Measurements from ENCODE around the gene REEP3.

The REEP3 gene

GRCh38 chr10:63503395-63503794 is 17.8 kb upstream of the REEP3 start:
- Histone ChIP-seq H3K4me1 (peaks cover 7% of the 10 kb centered on the region), H3K9me3 (peaks cover 6% of the 10 kb centered on the region; the same call in 1 of the 2 replicates), H3K27me3 (no peaks in the 10 kb centered on the region), H3K4me2 (no peak overlapping the region), H4K20me1 (peaks cover 99% of the 10 kb centered on the region), H3K27ac (no peak overlapping the region), H3K4me3 (no peak overlapping the region), H3K9ac (no peak overlapping the region), H3K36me3 (peaks cover 17% of the 10 kb centered on the region; the same call in 1 of the 2 replicates)
- no peak for TF ChIP-seq Cebpa-rat (IDR thresholded peaks at IDR 0.05)

GRCh38 chr10:63504145-63504881 is 16.9 kb upstream of the REEP3 start:
- Histone ChIP-seq H3K9ac (no peak overlapping the region), H3K9me3 (peaks cover 6% of the 10 kb centered on the region; the same call in 1 of the 2 replicates), H3K4me1 (peaks cover 7% of the 10 kb centered on the region), H3K4me2 (no peak overlapping the region), H3K36me3 (peaks cover 17% of the 10 kb centered on the region; the same call in 1 of the 2 replicates), H3K4me3 (no peak overlapping the region), H4K20me1 (peaks cover 90% of the 10 kb centered on the region), H3K27ac (no peak overlapping the region), H3K27me3 (no peaks in the 10 kb centered on the region)
- TF ChIP-seq Cebpa-rat (IDR thresholded peaks at IDR 0.05) = no peak

GRCh38 chr10:63505562-63505961 is 15.6 kb upstream of the REEP3 start:
- H4K20me1 ChIP-seq = peaks cover 78% of the 10 kb centered on the region
- H3K27me3 ChIP-seq = no peaks in the 10 kb centered on the region
- no peak overlapping the region for H3K4me2 ChIP-seq
- no peak overlapping the region for H3K9ac ChIP-seq
- peaks cover 11% of the 10 kb centered on the region; the same call in 1 of the 2 replicates for H3K36me3 ChIP-seq
- peaks cover 5% of the 10 kb centered on the region for H3K9me3 ChIP-seq
- TF ChIP-seq Cebpa-rat (IDR thresholded peaks at IDR 0.05) = no peak
- no peaks in the 10 kb centered on the region for H3K4me1 ChIP-seq
- no peak overlapping the region for H3K27ac ChIP-seq
- no peak overlapping the region for H3K4me3 ChIP-seq

GRCh38 chr10:63506554-63506953 is 14.6 kb upstream of the REEP3 start:
- H4K20me1 ChIP-seq = peaks cover 71% of the 10 kb centered on the region
- H3K27ac ChIP-seq = no peak overlapping the region
- no peaks in the 10 kb centered on the region for H3K27me3 ChIP-seq
- peaks cover 8% of the 10 kb centered on the region for H3K9me3 ChIP-seq
- TF ChIP-seq Cebpa-rat (IDR thresholded peaks at IDR 0.05) = no peak
- H3K4me1 ChIP-seq = no peaks in the 10 kb centered on the region
- H3K36me3 ChIP-seq = peaks cover 15% of the 10 kb centered on the region; the same call in 1 of the 2 replicates
- no peak overlapping the region for H3K9ac ChIP-seq
- no peak overlapping the region for H3K4me3 ChIP-seq
- no peak overlapping the region for H3K4me2 ChIP-seq

- no peak overlapping the region; the same call in 1 of the 2 replicates for H3K4me3 ChIP-seq
- TF ChIP-seq Cebpa-rat (IDR thresholded peaks at IDR 0.05) = no peak
Observed at GRCh38 chr10:63515002-63515763, 6.0 kb upstream of the REEP3 start.

GRCh38 chr10:63516207-63516606 is 5.0 kb upstream of the REEP3 start:
- peaks cover 59% of the 10 kb centered on the region for H3K4me1 ChIP-seq
- TF ChIP-seq Cebpa-rat (IDR thresholded peaks at IDR 0.05) = no peak
- H3K27me3 ChIP-seq = no peaks in the 10 kb centered on the region
- peaks cover 23% of the 10 kb centered on the region; the same call in 1 of the 2 replicates for H3K36me3 ChIP-seq
- H4K20me1 ChIP-seq = peaks cover 74% of the 10 kb centered on the region
- H3K27ac ChIP-seq = no peak overlapping the region
- peaks cover 31% of the 10 kb centered on the region for H3K9me3 ChIP-seq
- H3K4me3 ChIP-seq = no peak overlapping the region
- H3K4me2 ChIP-seq = peak overlapping the region; percentile 58
- H3K9ac ChIP-seq = no peak overlapping the region

More at GRCh38 chr10:63515002-63515763, 6.0 kb upstream of the REEP3 start:
- Histone ChIP-seq H4K20me1 (peaks cover 66% of the 10 kb centered on the region), H3K36me3 (peaks cover 24% of the 10 kb centered on the region; the same call in 1 of the 2 replicates), H3K27me3 (no peaks in the 10 kb centered on the region), H3K4me2 (peak overlapping the region; percentile 58), H3K9ac (peak overlapping the region; percentile 5; the same call in 1 of the 2 replicates), H3K9me3 (peaks cover 32% of the 10 kb centered on the region), H3K4me1 (peaks cover 56% of the 10 kb centered on the region), H3K27ac (peak overlapping the region; percentile 52; the same call in 1 of the 2 replicates)

- Histone ChIP-seq H3K9ac (no peak overlapping the region), H3K4me3 (no peak overlapping the region), H3K27me3 (no peaks in the 10 kb centered on the region), H4K20me1 (peaks cover 76% of the 10 kb centered on the region), H3K36me3 (peaks cover 6% of the 10 kb centered on the region; the same call in 1 of the 2 replicates), H3K27ac (no peak overlapping the region), H3K4me1 (peaks cover 74% of the 10 kb centered on the region), H3K4me2 (peak overlapping the region; percentile 22), H3K9me3 (peaks cover 8% of the 10 kb centered on the region)
- TF ChIP-seq Cebpa-rat (IDR thresholded peaks at IDR 0.05) = no peak
Observed at GRCh38 chr10:63518690-63519288, 2.4 kb upstream of the REEP3 start.

- Histone ChIP-seq H3K9me3 (no peaks in the 10 kb centered on the region), H3K27ac (peak overlapping the region; percentile 97), H3K4me2 (peak overlapping the region; percentile 86), H3K36me3 (peaks cover 6% of the 10 kb centered on the region; the same call in 1 of the 2 replicates), H4K20me1 (peaks cover 73% of the 10 kb centered on the region), H3K4me1 (peaks cover 58% of the 10 kb centered on the region), H3K9ac (peak overlapping the region; percentile 96), H3K4me3 (peak overlapping the region; percentile 83), H3K27me3 (no peaks in the 10 kb centered on the region)
- no peak for TF ChIP-seq Cebpa-rat (IDR thresholded peaks at IDR 0.05)
Observed at GRCh38 chr10:63521416-63522276, 445 bp downstream of the REEP3 start.

- H3K27me3 ChIP-seq = no peaks in the 10 kb centered on the region
- H3K4me1 ChIP-seq = peaks cover 51% of the 10 kb centered on the region
- peaks cover 73% of the 10 kb centered on the region for H4K20me1 ChIP-seq
- peak overlapping the region; percentile 97 for H3K27ac ChIP-seq
- H3K4me2 ChIP-seq = peak overlapping the region; percentile 86
- peaks cover 6% of the 10 kb centered on the region; the same call in 1 of the 2 replicates for H3K36me3 ChIP-seq
- peak overlapping the region; percentile 83 for H3K4me3 ChIP-seq
- TF ChIP-seq Cebpa-rat (IDR thresholded peaks at IDR 0.05) = no peak
- H3K9ac ChIP-seq = peak overlapping the region; percentile 96
- no peaks in the 10 kb centered on the region for H3K9me3 ChIP-seq
Observed at GRCh38 chr10:63522277-63522687, 1.1 kb downstream of the REEP3 start.

Measured in BLaER1 (cell line).